ENCODE data around the gene NPAS3.
A peak's percentile ranks its signal among the peaks of the same experiment; 100 is the strongest.

Gene NPAS3

GRCh38 chr14:33390335-33390734, 451.7 kb downstream of the NPAS3 start:
- DNase-seq: no peak

- no peak for DNase-seq
Measured at GRCh38 chr14:33393231-33393894, 454.7 kb downstream of the NPAS3 start.

- DNase-seq: no peak
Measured at GRCh38 chr14:33393895-33394368, 455.3 kb downstream of the NPAS3 start.

- DNase-seq: peak; percentile 16
Measured at GRCh38 chr14:33401311-33401710, 462.6 kb downstream of the NPAS3 start.

GRCh38 chr14:33402604-33403003, 463.9 kb downstream of the NPAS3 start:
- no peak for DNase-seq

- DNase-seq: peak; percentile 87
Measured at GRCh38 chr14:33404054-33404453, 465.4 kb downstream of the NPAS3 start.

- DNase-seq: no peak
Measured at GRCh38 chr14:33404964-33405574, 466.4 kb downstream of the NPAS3 start.

- DNase-seq: no peak
Measured at GRCh38 chr14:33406766-33407165, 468.1 kb downstream of the NPAS3 start.

GRCh38 chr14:33408291-33408690, 469.6 kb downstream of the NPAS3 start:
- DNase-seq: no peak

- no peak for DNase-seq
Measured at GRCh38 chr14:33412450-33412849, 473.8 kb downstream of the NPAS3 start.

GRCh38 chr14:33413381-33413780, 474.7 kb downstream of the NPAS3 start:
- DNase-seq: no peak

- no peak for DNase-seq
Measured at GRCh38 chr14:33414041-33414440, 475.4 kb downstream of the NPAS3 start.

GRCh38 chr14:33420051-33420627, 481.5 kb downstream of the NPAS3 start:
- DNase-seq: no peak

- no peak for DNase-seq
Measured at GRCh38 chr14:33430414-33431035, 491.8 kb downstream of the NPAS3 start.

GRCh38 chr14:33432407-33433023, 493.8 kb downstream of the NPAS3 start:
- DNase-seq: peak; percentile 46

GRCh38 chr14:33433396-33433795, 494.7 kb downstream of the NPAS3 start:
- DNase-seq: no peak

- peak; percentile 80 for DNase-seq
Measured at GRCh38 chr14:33435911-33436689, 497.4 kb downstream of the NPAS3 start.

GRCh38 chr14:33441633-33442032, 503.0 kb downstream of the NPAS3 start:
- DNase-seq: no peak

GRCh38 chr14:33444136-33444535, 505.5 kb downstream of the NPAS3 start:
- DNase-seq: no peak

- DNase-seq: no peak
Measured at GRCh38 chr14:33449268-33449667, 510.6 kb downstream of the NPAS3 start.

GRCh38 chr14:33449703-33450395, 511.2 kb downstream of the NPAS3 start:
- no peak for DNase-seq

GRCh38 chr14:33450416-33450815, 511.7 kb downstream of the NPAS3 start:
- DNase-seq: no peak

All from fibroblast of skin of back (primary cell).